HepG2 (cell line): ENCODE data around the gene THOP1. TPM values are rescaled to one million over a fixed set of nuclear protein-coding genes. Genes with fewer than 3 reads are reported as not detected.

Experiments used
- ISL2 ChIP-seq: sonication (generic); formaldehyde crosslinking; IDR thresholded peaks from 2 replicates; pipeline ENCODE4 v1.5.0; 2020; ENCODE audit warnings: missing genetic modification reagents
- JARID2 ChIP-seq: sonication (generic); formaldehyde crosslinking; IDR thresholded peaks from 2 replicates; pipeline ENCODE4 v1.8.1; 2023; ENCODE audit warnings: missing genetic modification reagents, inconsistent platforms; ENCODE audit not compliant: insufficient replicate concordance
- KDM4B ChIP-seq: sonication (generic); formaldehyde crosslinking; IDR thresholded peaks from 2 replicates; pipeline ENCODE4 v1.4.0; 2020; ENCODE audit warnings: missing genetic modification reagents
- MATR3 ChIP-seq: sonication (generic); formaldehyde crosslinking; IDR thresholded peaks from 2 replicates; pipeline ENCODE4 v1.4.0; 2020; ENCODE audit warnings: missing genetic modification reagents
- MLLT10 ChIP-seq: sonication (generic); formaldehyde crosslinking; IDR thresholded peaks from 2 replicates; pipeline ENCODE4 v1.4.0; 2020; ENCODE audit warnings: missing genetic modification reagents
- SP5 ChIP-seq: IDR thresholded peaks from 2 replicates; pipeline ENCODE4 v1.6.1; 2016; ENCODE audit warnings: low read depth, borderline replicate concordance
- ZFP41 ChIP-seq: sonication (generic); formaldehyde crosslinking; IDR thresholded peaks from 2 replicates; pipeline ENCODE4 v1.4.0; 2020; ENCODE audit warnings: mild to moderate bottlenecking, missing genetic modification reagents, borderline replicate concordance
- ZFP90 ChIP-seq: sonication (generic); formaldehyde crosslinking; IDR thresholded peaks from 2 replicates; pipeline ENCODE4 v1.8.0; 2022; ENCODE audit warnings: missing genetic modification reagents, mild to moderate bottlenecking, inconsistent platforms, borderline replicate concordance
- ZMYM3 ChIP-seq: sonication (generic); formaldehyde crosslinking; IDR thresholded peaks from 2 replicates; pipeline ENCODE4 v1.5.1; 2020; ENCODE audit warnings: mild to moderate bottlenecking, missing genetic modification reagents
- ZNF232 ChIP-seq: sonication (generic); formaldehyde crosslinking; IDR thresholded peaks from 2 replicates; pipeline ENCODE4 v1.4.0; 2020; ENCODE audit warnings: missing genetic modification reagents, borderline replicate concordance
- ZNF615 ChIP-seq: sonication (generic); formaldehyde crosslinking; IDR thresholded peaks from 2 replicates; pipeline ENCODE4 v1.5.0; 2020; ENCODE audit warnings: mild to moderate bottlenecking, missing genetic modification reagents, borderline replicate concordance
- polyA plus RNA-seq, 8 experiments: library from polyadenylated mRNA; depleted of rRNA in 3 of 8; stranded (reverse) in 7 of 8; unstranded in 1 of 8; fragments of >200 nt; fragmentation: Illumina TruSeq in 4 of 8; extraction: Trizol in 4 of 8; gene quantifications; 2 replicates each; pipeline versions ENCODE4 v1.2.1 to v1.2.3, GENCODE V29; 2011 to 2016; ENCODE audit warnings: low read depth in 4 of 8, missing spikeins in 1 of 8, mixed read lengths in 1 of 8; ENCODE audit not compliant: insufficient read depth in 1 of 8
- total RNA-seq, 5 experiments: library from RNA; depleted of rRNA; stranded (reverse); fragments of >200 nt; fragmentation: Illumina TruSeq; extraction: Trizol; gene quantifications; 2 replicates each; pipeline ENCODE4 v1.2.3, GENCODE V29; 2016; ENCODE audit warnings: low read depth in 1 of 5
- TF ChIP-seq, protein P1 (sequence below): sonication (generic); formaldehyde crosslinking; IDR thresholded peaks from 2 replicates; pipeline ENCODE4 v1.9.0; 2022; ENCODE audit warnings: low read depth, missing genetic modification reagents
- TF ChIP-seq, protein P2 (sequence below): sonication (generic); formaldehyde crosslinking; IDR thresholded peaks from 2 replicates; pipeline ENCODE4 v1.5.1; 2020; ENCODE audit warnings: mild to moderate bottlenecking, missing genetic modification reagents, moderate library complexity
- TF ChIP-seq, protein P3 (sequence below): sonication (generic); formaldehyde crosslinking; IDR thresholded peaks from 2 replicates; pipeline ENCODE4 v1.8.0; 2022; ENCODE audit warnings: mild to moderate bottlenecking, missing genetic modification reagents
- TF ChIP-seq, protein P4 (sequence below): sonication (generic); formaldehyde crosslinking; IDR thresholded peaks from 2 replicates; pipeline ENCODE4 v1.5.1; 2020; ENCODE audit warnings: mild to moderate bottlenecking, missing genetic modification reagents

The THOP1 gene
- total and polyA plus RNA-seq, 2 of the 13 experiments (the other 11 are each of a cell fraction or from before 2014, with no cell fraction given), result 74.4 to 116 TPM

DNA sequence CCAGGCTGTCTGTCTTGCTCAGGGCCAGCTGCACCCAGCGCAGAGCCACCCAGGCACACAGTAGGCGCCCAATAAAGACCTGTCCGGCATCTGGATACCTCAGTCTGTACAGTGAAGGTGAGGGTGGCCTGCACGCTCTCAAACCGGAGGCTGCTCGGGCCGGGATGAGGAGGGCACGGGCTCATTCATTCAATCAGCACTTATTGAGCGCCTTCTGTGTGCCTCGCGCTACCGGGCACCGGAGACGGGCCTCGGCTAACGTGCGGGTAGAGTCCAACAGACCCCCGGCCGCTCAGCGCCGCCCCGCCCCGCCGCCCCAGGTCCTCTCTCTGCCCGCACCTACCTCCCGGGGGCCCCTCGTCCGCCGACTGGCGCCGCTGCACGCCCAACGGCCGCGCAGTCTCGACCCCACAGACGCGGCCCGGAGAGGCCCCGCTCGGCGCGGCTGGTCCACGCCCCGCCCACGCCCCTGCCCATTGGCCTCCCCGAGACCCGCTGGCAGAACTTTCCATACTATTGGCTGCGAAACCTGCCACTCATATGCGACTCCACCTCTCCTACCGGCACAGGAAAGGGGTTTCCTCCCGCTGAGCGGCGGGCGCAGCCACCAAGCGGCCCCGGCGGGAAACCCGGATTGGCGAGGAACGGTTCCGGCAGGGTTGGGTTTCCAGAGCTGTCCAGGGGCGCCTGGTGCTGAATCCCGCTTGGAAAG, 45.5 kb upstream of the THOP1 start, which contains the start of gene SLC39A3 (continued):
- TF ChIP-seq, protein P1, sequence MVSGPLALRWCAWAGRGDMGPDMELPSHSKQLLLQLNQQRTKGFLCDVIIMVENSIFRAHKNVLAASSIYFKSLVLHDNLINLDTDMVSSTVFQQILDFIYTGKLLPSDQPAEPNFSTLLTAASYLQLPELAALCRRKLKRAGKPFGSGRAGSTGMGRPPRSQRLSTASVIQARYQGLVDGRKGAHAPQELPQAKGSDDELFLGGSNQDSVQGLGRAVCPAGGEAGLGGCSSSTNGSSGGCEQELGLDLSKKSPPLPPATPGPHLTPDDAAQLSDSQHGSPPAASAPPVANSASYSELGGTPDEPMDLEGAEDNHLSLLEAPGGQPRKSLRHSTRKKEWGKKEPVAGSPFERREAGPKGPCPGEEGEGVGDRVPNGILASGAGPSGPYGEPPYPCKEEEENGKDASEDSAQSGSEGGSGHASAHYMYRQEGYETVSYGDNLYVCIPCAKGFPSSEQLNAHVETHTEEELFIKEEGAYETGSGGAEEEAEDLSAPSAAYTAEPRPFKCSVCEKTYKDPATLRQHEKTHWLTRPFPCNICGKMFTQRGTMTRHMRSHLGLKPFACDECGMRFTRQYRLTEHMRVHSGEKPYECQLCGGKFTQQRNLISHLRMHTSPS (CRISPR knock-in tag), result peak; percentile 56; the same call in 1 of the 2 replicates
- peak; percentile 78; the same call in 1 of the 2 replicates for TF ChIP-seq ZFP41 (CRISPR knock-in tag)
- TF ChIP-seq ZMYM3 (CRISPR knock-in tag), result peak; percentile 46
- TF ChIP-seq MATR3 (CRISPR knock-in tag), result no peak
- TF ChIP-seq ZNF615, result peak; percentile 98
- TF ChIP-seq, protein P2, sequence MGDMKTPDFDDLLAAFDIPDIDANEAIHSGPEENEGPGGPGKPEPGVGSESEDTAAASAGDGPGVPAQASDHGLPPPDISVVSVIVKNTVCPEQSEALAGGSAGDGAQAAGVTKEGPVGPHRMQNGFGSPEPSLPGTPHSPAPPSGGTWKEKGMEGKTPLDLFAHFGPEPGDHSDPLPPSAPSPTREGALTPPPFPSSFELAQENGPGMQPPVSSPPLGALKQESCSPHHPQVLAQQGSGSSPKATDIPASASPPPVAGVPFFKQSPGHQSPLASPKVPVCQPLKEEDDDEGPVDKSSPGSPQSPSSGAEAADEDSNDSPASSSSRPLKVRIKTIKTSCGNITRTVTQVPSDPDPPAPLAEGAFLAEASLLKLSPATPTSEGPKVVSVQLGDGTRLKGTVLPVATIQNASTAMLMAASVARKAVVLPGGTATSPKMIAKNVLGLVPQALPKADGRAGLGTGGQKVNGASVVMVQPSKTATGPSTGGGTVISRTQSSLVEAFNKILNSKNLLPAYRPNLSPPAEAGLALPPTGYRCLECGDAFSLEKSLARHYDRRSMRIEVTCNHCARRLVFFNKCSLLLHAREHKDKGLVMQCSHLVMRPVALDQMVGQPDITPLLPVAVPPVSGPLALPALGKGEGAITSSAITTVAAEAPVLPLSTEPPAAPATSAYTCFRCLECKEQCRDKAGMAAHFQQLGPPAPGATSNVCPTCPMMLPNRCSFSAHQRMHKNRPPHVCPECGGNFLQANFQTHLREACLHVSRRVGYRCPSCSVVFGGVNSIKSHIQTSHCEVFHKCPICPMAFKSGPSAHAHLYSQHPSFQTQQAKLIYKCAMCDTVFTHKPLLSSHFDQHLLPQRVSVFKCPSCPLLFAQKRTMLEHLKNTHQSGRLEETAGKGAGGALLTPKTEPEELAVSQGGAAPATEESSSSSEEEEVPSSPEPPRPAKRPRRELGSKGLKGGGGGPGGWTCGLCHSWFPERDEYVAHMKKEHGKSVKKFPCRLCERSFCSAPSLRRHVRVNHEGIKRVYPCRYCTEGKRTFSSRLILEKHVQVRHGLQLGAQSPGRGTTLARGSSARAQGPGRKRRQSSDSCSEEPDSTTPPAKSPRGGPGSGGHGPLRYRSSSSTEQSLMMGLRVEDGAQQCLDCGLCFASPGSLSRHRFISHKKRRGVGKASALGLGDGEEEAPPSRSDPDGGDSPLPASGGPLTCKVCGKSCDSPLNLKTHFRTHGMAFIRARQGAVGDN (CRISPR knock-in tag), result peak; percentile 82
- TF ChIP-seq ZFP90 (CRISPR knock-in tag), result peak; percentile 89
- TF ChIP-seq MLLT10 (CRISPR knock-in tag), result no peak
- TF ChIP-seq ZNF232, result peak; percentile 99
- TF ChIP-seq, protein P3, sequence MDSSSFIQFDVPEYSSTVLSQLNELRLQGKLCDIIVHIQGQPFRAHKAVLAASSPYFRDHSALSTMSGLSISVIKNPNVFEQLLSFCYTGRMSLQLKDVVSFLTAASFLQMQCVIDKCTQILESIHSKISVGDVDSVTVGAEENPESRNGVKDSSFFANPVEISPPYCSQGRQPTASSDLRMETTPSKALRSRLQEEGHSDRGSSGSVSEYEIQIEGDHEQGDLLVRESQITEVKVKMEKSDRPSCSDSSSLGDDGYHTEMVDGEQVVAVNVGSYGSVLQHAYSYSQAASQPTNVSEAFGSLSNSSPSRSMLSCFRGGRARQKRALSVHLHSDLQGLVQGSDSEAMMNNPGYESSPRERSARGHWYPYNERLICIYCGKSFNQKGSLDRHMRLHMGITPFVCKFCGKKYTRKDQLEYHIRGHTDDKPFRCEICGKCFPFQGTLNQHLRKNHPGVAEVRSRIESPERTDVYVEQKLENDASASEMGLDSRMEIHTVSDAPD (CRISPR knock-in tag), result peak; percentile 87
- TF ChIP-seq, protein P4, sequence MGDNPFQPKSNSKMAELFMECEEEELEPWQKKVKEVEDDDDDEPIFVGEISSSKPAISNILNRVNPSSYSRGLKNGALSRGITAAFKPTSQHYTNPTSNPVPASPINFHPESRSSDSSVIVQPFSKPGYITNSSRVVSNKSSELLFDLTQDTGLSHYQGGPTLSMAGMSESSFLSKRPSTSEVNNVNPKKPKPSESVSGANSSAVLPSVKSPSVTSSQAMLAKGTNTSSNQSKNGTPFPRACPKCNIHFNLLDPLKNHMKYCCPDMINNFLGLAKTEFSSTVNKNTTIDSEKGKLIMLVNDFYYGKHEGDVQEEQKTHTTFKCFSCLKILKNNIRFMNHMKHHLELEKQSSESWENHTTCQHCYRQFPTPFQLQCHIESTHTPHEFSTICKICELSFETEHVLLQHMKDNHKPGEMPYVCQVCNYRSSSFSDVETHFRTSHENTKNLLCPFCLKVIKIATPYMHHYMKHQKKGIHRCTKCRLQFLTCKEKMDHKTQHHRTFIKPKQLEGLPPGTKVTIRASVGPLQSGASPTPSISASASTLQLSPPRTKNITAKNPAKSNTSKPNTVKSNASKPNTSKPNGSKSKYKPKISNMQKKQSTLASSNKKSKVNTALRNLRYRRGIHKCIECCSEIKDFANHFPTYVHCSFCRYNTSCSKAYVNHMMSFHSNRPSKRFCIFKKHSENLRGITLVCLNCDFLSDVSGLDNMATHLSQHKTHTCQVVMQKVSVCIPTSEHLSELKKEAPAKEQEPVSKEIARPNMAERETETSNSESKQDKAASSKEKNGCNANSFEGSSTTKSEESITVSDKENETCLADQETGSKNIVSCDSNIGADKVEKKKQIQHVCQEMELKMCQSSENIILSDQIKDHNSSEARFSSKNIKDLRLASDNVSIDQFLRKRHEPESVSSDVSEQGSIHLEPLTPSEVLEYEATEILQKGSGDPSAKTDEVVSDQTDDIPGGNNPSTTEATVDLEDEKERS (CRISPR knock-in tag), result peak; percentile 90
- TF ChIP-seq SP5 (CRISPR knock-in tag), result peak; percentile 53; the same call in 1 of the 2 replicates
- TF ChIP-seq KDM4B, result peak; percentile 99
- peak; percentile 99 for TF ChIP-seq JARID2 (CRISPR knock-in tag)
- peak; percentile 88 for TF ChIP-seq ISL2
